Activated CD8-positive, alpha-beta memory T cell treated with anti-CD3 and anti-CD28 coated beads, Interleukin-2, amount 50 U/mL, for 1 hour (primary cell): Measurements from ENCODE around the gene STAG1.
"Not testable (repeated sequence)": the region's sequence is repeated elsewhere in the genome, so short reads cannot be mapped to it uniquely, and the experiment has no call there.

Experiments
- DNase-seq: peaks from one replicate; pipeline ENCODE4 v3.0.0-alpha.2; 2020; ENCODE audit errors: extremely low read depth

STAG1 gene

DNA sequence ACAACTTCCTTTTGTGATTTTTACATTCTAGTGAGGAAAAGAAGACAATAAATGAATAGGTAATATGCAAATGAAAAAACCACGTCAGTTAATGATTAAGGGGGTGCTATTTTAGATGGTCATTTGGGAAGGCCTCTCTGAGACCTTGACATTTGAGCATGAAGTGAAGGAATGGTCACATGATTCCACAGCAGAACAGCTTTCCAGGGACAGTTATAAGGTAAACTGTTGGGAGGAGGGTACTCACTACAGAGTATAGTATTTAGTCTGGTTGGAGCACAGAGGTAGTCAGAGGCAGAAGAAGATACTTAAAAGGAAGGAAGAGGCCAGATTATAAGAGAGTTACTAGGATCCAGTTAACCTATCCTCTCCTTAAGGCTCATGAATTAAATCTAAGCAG lies 246.5 kb downstream of the STAG1 start:
- DNase-seq = no peak

DNA sequence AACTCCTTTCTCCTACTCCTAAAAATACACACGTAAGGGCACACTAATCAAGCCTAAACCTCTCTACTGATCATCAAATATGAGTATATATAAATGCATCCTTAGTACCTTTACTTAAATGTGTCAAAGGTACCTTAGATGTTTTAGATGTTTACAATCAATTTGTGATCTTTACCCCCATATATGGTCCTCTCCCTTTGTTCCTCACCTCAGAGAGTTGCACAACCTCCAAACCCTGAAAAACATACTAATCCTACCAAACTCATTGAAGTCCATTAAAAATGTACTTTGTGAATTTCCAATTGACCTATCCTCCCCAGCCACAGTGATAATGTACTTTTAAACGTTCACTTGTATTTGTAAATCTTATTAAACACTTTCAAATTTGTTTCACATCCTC lies 249.1 kb downstream of the STAG1 start:
- DNase-seq = no peak

DNA sequence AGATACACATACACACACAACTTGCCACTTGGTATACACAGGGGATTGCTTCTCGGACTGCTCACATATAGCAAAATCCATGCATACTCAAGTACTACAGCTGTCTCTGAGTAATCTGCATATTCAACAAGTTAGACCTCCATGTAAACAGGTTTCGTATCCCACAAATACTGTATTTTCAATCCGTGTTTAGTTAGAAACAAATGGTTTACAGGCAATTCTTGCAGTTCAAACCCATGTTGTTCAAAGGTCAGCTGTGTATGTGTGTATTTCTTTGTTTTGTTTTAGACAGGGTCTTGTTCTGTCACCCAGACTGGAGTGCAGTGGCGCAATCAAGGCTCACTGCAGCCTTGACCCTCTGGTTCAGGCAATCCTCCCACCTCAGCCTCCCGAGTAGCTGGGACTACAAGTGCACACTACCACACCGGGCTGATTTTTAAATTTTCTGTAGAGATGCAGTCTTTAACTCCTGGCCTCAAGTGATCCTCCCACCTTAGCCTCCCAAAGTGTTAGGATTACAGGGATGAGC lies 253.2 kb downstream of the STAG1 start:
- no peak for DNase-seq

DNA sequence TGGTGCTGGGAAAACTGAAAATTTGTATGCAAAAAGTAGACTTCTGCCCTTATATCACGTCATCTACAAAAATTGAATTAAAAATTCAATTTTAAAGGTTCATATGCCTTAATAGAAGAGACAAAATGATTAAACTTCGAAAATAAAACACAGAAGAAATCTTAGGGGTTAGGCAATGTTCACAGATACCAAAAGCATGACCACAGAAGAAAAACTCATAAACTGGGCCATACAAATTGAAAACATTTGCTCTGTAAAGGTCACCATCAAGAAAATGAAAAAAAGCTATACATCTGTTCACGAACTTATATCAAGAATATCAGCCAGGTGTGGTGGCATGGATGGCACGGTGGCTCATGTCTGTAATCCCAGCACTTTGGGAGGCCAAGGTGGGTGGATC lies 257.0 kb downstream of the STAG1 start:
- no peak for DNase-seq

DNA sequence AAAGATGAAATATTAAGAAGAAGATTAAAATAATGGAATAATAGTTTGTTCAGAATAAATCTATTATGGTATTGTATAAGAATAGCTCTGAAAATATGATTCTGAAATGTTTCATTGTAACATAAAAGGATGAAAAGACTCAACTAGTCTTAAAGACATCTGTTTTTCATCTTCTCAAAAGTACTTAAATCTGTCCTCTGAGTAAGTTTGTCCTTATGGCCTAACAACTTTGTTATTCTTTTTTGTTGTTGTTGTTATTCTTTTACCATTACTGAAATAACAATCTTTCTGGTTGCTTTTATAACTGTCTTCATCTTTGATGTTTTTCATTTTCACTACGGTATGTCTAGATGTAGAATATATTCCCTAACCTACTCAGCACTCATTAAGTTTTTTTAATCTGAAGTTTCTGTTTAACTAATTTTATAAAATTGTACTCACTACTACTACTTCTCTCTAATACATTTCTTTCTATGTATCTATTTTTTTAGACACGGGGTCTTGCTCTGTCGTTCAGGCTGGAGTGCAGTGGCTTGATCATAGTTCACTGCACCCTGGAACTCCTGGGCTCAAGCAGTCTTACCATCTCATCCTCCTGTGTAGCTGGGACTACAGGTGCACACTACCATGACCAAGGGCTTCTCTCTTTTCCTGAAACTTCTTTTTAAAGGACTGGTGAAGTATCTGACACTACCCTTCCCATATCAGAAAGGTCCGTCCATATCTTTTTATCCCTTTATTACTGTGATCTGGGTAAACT lies 261.4 kb downstream of the STAG1 start:
- no peak for DNase-seq

DNA sequence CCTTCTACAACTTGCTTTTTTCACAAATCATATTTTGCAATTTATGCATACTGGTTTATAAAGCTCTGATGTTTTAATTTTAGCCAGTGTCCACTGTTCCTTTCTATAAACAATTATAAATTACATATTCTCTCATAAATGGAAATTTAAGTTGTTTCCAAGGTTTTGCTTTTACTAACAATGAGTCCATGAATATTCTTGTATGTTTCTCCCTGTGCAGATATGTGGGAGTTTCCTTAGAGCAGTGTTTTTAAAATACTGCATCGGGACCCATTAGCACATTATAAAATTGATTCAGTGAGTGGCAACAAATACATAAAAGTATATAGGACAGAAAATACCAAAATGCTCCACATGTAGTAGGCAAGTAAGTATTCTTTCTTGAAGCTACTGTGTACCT lies 266.4 kb downstream of the STAG1 start:
- no peak for DNase-seq

DNA sequence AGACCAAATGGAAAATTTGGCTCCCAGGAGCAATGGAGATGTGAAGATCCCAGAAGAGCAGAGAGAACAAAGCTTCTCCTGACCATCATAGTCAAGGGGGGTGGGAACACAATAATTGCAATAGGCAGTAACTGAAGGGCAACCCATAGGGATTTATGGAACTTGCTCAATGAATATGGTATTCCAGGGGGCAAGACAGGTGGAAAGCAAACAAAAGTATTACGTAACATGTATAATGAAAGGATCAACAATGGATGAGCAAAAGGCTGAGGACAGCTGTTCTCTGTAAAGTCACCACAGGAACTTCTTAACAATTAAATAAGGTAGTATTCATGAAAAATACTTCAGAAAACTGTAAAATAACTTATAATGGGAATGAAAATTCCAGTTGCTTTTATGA lies 275.9 kb downstream of the STAG1 start:
- DNase-seq = no peak

DNA sequence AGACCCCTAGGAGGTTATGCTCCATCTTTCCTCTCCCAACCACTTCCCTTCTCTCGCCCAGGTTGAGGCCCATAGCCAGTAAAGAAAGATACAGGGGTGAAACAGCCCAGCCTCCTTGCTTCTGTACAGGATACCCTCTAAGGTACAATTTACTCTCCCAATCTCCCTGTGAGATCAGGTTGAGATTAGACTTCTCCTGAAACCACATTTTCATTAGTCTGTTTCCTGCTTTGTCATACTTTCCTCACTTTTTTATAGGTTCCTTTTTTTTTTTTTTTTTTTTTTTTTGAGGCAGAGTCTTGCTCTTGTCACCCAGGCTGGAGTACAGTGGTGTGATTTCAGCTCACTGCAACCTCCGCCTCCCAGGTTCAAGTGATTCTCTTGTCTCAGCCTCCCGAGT lies 277.3 kb downstream of the STAG1 start:
- not testable (repeated sequence) for DNase-seq

DNA sequence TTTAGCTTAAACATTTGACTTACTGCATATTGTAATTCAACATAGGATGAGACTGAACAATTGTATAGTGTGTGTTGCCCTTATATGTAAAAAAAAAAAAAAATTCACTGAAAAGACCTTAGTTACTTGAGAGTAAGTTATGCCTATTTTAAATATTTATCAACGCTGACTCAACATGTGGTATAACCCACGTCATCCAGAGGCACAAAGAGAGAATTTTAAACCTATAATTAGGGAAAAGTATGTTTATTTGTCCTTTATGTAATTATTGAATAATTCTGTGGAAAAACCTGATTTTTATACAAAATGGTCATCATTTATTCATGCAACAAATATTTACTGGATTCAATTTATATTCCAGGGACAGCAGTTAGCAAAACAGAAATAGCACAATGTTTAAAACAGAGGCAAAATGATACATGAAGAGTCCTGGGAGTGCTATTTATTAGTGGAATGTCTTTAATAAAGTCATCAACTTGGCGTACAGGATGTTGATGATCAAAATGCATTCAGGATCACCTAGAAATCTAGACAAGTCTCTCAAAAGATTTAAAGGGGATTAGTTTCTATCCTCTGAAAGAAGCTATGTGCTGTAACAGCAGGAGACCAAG lies 278.4 kb downstream of the STAG1 start:
- DNase-seq = no peak

DNA sequence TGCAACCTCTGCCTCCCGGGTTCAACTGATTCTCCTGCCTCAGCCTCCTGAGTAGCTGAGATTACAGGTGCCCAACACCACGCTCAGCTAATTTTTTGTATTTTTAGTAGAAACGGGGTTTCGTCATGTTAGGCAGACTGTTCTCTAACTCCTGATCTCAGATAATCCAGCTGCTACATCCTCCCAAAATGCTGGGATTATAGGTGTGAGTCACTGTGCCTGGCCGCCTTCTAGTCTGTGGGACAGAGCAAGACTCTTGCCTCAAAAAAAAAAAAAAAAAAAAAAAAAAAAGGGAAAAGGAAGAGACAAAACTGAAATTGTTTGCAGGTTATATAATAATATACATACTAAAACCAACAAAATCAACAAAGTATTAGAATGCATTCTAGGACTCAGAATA lies 286.9 kb downstream of the STAG1 start:
- no peak for DNase-seq

DNA sequence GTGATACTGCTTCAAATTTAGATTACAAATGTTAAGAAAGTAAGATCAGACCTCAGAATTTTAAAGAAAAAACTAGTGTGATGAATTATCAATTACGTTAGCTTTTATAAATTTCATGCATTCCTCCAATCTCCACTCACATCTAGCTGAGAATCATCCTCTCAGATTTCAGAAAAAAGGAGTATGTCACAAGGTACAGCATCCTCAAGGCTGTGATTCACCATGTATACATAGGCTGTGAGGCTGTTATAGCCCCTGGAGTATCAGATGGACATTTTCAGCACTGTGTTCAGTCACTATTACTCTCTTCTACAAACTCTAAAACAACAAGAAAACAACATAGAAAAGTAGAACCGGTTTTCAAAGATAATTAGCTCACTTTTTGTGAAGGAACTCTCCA lies 287.7 kb downstream of the STAG1 start:
- no peak for DNase-seq

DNA sequence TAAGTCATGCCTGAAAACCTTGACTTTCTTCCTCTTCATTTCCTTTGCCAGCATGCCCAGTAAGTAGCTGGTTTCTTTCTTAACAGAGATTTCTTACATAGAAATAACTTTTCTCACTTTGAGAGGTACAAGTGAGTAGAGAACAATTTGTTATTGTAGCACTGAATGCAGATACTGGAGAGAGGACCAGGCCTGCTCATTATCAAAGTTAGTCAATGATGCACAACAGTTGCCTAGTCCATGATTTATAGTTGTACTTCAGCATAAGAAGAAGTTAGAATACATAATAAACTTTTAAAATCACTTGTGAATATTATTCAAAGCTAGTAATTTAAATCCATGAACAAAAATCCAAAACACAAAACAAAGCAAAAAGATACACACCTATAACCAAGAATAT lies 289.0 kb downstream of the STAG1 start:
- no peak for DNase-seq

DNA sequence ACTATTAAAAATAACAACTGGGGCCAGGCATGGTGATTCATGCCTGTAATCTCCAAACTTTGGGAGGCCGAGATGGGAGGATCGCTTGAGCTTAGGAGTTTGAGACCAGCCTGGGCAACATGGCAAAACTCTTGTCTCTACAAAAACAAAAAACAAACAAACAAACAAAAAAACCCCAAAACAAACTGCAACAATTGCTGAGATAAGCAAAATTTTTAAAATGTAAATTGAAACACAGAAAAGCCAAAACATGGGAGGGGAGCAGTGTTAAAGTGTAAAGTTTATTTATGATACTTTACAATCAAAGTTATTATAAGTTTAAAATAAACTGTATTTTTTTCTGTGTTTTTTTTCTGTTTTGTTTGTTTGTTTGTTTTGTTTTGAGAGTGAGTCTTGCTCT lies 294.4 kb downstream of the STAG1 start:
- DNase-seq = no peak

DNA sequence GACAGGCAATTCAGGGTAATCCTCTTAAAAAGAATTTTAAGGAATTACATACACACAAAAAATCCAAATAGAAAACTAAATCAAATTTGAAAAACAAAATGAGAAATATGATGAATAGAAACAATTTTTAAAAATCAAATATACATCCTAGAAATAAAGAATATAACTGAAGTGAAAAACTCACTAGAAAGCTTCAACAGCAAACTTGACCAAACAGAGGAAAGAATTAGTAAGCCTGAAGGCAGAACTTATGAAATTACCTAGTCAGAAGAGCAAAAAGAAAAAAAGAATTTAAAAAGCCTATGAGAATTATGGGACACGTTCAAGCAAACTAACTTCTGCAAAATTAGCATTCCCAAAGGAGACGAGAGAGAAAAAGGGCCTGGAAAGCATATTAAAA lies 296.0 kb downstream of the STAG1 start:
- DNase-seq = no peak

DNA sequence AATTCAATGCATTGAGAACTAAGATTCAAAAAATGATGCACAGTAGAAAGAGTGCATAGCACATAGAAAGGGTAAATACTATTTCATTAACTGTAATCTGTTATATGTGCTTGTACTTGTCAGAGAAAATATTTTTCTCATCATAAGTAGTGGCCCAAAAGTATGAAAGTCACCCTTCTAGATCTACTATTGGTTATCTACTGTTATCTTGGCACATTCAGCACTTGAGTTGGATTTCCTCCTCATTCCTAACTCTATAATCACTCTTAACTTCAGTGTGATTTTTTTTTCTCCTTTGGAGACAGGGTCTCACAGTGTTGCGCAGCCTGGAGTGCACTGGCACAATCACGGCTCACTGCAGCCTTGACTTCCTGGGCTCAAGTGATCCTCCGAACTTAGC lies 307.6 kb downstream of the STAG1 start:
- DNase-seq = no peak

DNA sequence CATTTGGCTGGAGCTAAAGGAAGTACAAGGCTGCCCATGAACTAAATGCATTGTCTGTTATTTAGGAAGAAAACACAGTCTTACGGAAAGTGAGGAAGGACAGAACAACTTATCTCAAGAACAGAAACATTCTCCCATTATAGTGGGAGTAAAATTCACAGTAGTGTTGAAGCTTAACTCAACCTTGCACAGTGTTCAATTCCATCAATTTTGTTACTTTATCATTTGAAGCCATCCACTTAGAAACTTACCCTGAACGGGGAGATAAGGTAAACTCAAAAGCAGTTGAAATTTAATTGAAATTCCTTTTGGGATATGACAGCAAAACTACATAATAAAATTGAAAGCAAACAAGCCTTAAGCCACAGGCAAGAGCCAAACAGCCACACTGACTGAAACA lies 315.1 kb downstream of the STAG1 start:
- DNase-seq = no peak

DNA sequence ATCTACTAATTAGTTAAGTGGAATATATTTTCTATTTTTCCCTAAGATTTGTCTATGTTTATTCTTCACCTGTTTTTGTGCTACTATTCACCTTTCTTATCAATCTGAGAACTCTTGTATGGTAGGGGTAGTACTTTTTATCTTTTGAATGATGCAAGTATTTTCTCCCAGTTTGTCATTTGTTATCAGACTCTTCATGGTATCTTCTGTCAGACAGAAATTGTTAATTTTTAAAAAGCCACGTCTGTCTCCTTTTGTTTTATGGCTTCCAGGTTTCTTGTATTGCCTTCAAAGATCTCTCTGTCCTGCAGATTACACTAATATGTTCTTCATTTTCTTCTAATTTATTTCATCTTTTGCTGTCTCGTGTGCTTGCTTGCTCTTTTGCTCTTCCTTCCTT lies 317.7 kb downstream of the STAG1 start:
- DNase-seq = no peak

DNA sequence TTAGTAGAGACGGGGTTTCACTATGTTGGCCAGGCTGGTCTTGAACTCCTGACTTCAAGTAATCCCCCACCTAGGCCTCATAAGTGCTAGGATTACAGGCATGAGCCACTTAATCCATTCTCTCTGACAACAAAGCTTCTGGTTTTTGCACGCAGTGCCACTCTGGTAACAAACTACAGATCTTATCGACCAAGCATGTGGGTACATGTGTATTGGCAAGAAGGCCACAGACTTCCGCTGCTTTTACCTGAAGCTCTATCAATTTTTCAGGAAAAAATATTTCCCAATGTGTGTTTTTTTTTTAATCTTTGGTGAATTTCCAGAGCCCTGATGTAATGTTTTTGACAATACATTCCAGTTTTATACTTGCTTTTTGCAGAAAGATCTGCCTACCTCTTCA lies 319.5 kb downstream of the STAG1 start:
- no peak for DNase-seq

DNA sequence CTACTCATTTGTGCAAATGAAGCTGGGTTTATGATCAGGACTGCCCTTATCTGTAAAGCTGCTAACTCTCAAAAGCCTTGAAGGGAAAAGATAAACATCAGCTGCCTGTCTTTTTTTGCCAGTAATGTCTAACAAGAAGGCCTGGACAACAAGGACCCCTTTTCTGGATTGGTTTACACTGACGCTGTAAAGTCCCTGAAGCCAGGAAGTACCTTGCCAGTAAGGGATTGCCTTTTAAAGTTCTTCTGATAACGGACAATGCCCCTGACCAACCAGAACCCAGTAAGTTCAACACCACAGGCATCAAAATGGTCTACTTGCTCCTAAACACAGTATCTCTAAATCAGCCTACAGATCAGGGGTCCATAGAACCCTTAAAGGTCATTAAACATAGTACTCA lies 324.0 kb downstream of the STAG1 start:
- DNase-seq = no peak

DNA sequence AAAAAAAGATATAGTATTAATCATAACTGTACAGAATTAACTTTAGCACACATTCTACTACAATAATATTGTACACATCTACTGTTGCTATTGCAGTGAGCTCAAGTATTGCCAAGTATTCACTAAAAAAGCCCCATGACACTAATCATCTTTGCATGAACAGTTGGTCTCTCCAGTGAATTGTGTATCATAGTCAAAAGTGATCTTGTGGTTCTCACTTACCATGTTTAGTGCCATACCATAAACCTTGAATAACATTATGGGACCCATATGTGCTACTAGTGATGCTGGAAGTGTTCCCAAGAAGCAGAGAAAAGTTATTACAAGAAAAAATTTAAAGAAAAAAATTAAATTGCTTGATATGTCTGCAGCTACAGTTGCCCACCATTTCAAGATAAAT lies 324.9 kb downstream of the STAG1 start:
- DNase-seq = no peak

DNA sequence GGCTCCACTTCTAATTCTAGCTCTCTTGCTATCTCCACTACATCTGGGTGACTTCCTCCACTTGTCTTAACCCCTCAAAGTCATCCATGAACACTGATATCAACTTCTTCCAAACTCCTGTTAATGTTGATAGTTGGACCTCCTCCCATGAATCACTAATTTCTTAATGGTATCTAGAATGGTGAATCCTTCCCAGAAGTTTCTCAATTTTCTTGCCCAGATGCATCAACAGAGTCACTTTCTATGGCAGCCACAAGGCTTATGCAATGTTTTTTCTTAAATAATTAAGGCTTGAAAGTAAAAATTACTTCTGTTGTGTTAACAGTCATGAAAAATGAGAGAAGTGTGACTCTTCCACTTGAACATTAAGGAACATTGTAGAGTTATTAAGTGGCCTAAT lies 337.7 kb downstream of the STAG1 start:
- DNase-seq = no peak

DNA sequence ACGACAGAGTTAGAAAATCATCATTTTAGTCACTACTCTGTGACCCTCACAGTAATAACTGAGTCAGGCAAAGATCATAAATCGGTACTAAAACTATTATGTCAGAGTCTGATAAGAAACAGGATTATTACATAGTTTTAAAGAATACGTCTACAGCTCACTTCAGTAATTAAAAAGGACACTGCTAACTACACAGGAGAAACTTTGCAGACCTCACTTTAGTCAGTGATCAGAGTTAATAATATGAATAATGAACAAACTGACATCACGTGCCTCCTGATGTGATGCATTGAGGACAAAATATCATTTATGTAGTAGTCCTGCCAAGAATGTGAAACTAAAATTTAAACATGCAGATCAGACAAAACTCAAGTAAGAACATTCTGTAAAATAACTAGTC lies 339.9 kb downstream of the STAG1 start:
- no peak for DNase-seq

DNA sequence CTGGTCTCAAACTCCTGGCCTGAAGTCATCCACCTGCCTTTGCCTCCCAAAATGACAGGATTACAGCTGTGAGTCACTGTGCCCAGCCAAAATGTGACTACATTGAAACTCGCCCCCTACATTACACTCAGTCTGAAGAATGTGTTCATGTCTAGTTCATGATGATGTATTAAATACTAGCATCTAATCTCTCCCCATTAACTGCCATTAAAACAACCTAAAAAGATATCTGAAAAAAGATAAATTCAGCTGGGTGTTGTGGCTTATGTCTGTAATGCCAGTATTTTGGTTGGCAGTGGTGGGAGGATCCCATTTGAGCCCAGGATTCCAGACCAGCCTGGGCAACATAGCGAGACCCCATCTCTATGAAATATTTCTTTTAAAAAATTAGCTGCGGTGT lies 342.6 kb downstream of the STAG1 start:
- DNase-seq = no peak

DNA sequence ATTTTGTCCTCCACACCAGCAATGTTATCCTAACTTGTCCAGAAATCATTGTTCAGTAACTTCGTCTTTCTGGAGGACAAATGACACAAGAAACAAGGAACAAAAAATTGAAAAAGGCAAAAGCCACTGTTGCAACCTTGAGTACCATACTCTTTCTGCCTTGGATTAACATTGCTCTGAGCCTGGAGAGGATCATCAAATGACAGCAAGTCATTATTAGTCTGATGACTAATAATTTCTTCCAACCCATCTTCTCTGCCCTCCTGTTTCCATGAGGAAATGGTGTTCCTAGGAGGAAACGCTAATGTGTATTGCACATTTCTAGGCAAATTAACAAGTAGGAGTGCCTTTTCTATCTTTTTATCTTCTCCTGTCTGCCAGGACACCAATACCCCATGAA lies 348.1 kb downstream of the STAG1 start:
- no peak for DNase-seq
